ENCODE measurements around the gene CFAP97D1. TPM values are rescaled to one million over a fixed set of nuclear protein-coding genes. Genes with fewer than 3 reads are reported as not detected.

Gene CFAP97D1
- total and polyA plus RNA-seq, 2 experiments from 2014 or later: 0.07 to 0.10 TPM

DNA sequence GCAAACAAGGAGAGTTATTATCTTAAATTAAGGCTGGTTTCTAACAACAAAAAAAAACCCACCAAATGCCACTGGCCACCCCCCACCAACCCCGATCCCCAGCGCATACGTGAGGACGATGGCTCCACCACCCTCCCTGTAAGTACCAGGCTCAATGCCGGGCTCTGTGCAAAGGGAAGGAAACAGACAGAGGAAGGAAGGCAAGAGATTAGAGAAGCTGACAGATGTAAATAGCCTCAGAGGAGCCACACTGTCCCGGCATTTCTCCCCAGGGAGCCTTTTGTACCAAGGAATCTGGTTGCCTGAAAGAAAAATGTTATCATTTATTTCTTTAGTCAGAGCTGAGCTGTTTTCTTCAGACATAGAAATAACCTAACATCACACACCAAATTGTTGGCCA is 34.7 kb upstream of the CFAP97D1 start:
- no peaks in the 10 kb centered on the region for H3K9me2 ChIP-seq (ENCODE audit: insufficient read depth)
- no peak for DNase-seq (ENCODE audit: low spot score)
- Mint-ChIP-seq H3K9me3 (peaks cover 3% of the 10 kb centered on the region; the same call in 1 of the 3 replicates), H3K4me3 (no peak overlapping the region; the same call in 2 of the 3 replicates), H3K4me1 (peaks cover 37% of the 10 kb centered on the region), H3K27ac (no peak overlapping the region), H3K27me3 (ENCODE audit: insufficient read depth, low read depth, poor library complexity) (peaks cover 6% of the 10 kb centered on the region), H3K36me3 (ENCODE audit: low read depth) (no peaks in the 10 kb centered on the region; the same call in 2 of the 3 replicates)
- no peaks in the 10 kb centered on the region for H3K36me3 ChIP-seq (ENCODE audit: insufficient read depth)
- TF ChIP-seq STAT1 (IDR thresholded peaks at IDR 0.05; ENCODE audit: unreplicated experiment) (no peak), POLR2AphosphoS5 (IDR thresholded peaks at IDR 0.05; ENCODE audit: low read depth) (no peak), EZH2phosphoT487 (IDR thresholded peaks at IDR 0.05; ENCODE audit: unreplicated experiment) (no peak), NANOG (IDR thresholded peaks at IDR 0.05; ENCODE audit: borderline replicate concordance) (no peak), ZNF114 (CRISPR knock-in tag; IDR thresholded peaks at IDR 0.05) (no peak), JUNB (IDR thresholded peaks at IDR 0.05; ENCODE audit: unreplicated experiment) (no peak), CREB1 (CRISPR knock-in tag; IDR thresholded peaks at IDR 0.05; ENCODE audit: low read depth) (no peak)
- TF ChIP-seq, protein P1, sequence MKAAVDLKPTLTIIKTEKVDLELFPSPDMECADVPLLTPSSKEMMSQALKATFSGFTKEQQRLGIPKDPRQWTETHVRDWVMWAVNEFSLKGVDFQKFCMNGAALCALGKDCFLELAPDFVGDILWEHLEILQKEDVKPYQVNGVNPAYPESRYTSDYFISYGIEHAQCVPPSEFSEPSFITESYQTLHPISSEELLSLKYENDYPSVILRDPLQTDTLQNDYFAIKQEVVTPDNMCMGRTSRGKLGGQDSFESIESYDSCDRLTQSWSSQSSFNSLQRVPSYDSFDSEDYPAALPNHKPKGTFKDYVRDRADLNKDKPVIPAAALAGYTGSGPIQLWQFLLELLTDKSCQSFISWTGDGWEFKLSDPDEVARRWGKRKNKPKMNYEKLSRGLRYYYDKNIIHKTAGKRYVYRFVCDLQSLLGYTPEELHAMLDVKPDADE (IDR thresholded peaks at IDR 0.05): no peak
- TF ChIP-seq, protein P2, sequence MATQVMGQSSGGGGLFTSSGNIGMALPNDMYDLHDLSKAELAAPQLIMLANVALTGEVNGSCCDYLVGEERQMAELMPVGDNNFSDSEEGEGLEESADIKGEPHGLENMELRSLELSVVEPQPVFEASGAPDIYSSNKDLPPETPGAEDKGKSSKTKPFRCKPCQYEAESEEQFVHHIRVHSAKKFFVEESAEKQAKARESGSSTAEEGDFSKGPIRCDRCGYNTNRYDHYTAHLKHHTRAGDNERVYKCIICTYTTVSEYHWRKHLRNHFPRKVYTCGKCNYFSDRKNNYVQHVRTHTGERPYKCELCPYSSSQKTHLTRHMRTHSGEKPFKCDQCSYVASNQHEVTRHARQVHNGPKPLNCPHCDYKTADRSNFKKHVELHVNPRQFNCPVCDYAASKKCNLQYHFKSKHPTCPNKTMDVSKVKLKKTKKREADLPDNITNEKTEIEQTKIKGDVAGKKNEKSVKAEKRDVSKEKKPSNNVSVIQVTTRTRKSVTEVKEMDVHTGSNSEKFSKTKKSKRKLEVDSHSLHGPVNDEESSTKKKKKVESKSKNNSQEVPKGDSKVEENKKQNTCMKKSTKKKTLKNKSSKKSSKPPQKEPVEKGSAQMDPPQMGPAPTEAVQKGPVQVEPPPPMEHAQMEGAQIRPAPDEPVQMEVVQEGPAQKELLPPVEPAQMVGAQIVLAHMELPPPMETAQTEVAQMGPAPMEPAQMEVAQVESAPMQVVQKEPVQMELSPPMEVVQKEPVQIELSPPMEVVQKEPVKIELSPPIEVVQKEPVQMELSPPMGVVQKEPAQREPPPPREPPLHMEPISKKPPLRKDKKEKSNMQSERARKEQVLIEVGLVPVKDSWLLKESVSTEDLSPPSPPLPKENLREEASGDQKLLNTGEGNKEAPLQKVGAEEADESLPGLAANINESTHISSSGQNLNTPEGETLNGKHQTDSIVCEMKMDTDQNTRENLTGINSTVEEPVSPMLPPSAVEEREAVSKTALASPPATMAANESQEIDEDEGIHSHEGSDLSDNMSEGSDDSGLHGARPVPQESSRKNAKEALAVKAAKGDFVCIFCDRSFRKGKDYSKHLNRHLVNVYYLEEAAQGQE (IDR thresholded peaks at IDR 0.05; ENCODE audit: unreplicated experiment): no peak
- H3K27ac ChIP-seq (ENCODE audit: low read depth): no peak overlapping the region
- 0 out of 2 replicates have a peak overlapping the region, but pooled peaks have one; percentile 3 for H2AFZ ChIP-seq
- no peaks in the 10 kb centered on the region for H3K79me2 ChIP-seq (replicated peaks; ENCODE audit: insufficient read depth)
- H4K20me1 ChIP-seq (replicated peaks; ENCODE audit: insufficient read depth): no peaks in the 10 kb centered on the region
- H3K4me3 ChIP-seq: no peak overlapping the region
- H3K4me2 ChIP-seq: no peak overlapping the region
- no peaks in the 10 kb centered on the region for H3K27me3 ChIP-seq (ENCODE audit: insufficient read depth)
- H3F3A ChIP-seq (replicated peaks; ENCODE audit: low read depth): no peaks in the 10 kb centered on the region
- peak; percentile 84 for ATAC-seq
- 0 out of 2 replicates have a peak, but pooled peaks cover 7% of the 10 kb centered on the region for H3K4me1 ChIP-seq (ENCODE audit: insufficient read depth)

DNA sequence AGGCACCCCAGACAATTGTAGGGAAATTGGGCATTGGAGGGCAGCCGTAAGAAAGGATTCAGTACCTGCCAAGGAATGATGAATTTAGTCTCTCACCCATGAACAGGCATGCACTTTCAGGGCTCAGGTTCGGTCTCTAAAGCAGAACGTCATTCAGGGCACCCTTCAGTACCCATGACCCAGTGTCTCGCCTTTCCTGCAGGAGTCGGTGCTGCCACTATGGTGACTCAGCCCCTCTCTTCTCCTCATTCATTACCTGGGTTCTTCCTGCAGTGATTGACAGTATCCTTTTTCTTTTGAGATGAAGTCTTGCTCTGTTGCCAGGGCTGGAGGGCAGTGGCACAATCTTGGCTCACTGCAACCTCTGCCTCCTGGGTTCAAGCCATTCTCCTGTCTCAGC is 30.1 kb upstream of the CFAP97D1 start:
- Mint-ChIP-seq H3K9me3 (no peaks in the 10 kb centered on the region), H3K4me3 (no peak overlapping the region), H3K27me3 (ENCODE audit: insufficient read depth, low read depth, poor library complexity) (peaks cover 9% of the 10 kb centered on the region), H3K27ac (no peak overlapping the region), H3K36me3 (ENCODE audit: low read depth) (no peaks in the 10 kb centered on the region), H3K4me1 (peaks cover 31% of the 10 kb centered on the region)
- no peak overlapping the region for H3K4me3 ChIP-seq
- H3K9me2 ChIP-seq (ENCODE audit: insufficient read depth): no peaks in the 10 kb centered on the region
- peaks cover 14% of the 10 kb centered on the region for H3K4me1 ChIP-seq (ENCODE audit: insufficient read depth)
- no peak overlapping the region for H3K4me2 ChIP-seq
- H3F3A ChIP-seq (replicated peaks; ENCODE audit: low read depth): no peaks in the 10 kb centered on the region
- ATAC-seq: no peak
- H3K27ac ChIP-seq (ENCODE audit: low read depth): no peak overlapping the region
- H3K36me3 ChIP-seq (ENCODE audit: insufficient read depth): no peaks in the 10 kb centered on the region
- H4K20me1 ChIP-seq (replicated peaks; ENCODE audit: insufficient read depth): no peaks in the 10 kb centered on the region
- no peak overlapping the region for H2AFZ ChIP-seq
- peaks cover 20% of the 10 kb centered on the region for H3K27me3 ChIP-seq (ENCODE audit: insufficient read depth)
- DNase-seq (ENCODE audit: low spot score): no peak
- H3K79me2 ChIP-seq (replicated peaks; ENCODE audit: insufficient read depth): no peaks in the 10 kb centered on the region
- TF ChIP-seq, protein P3, sequence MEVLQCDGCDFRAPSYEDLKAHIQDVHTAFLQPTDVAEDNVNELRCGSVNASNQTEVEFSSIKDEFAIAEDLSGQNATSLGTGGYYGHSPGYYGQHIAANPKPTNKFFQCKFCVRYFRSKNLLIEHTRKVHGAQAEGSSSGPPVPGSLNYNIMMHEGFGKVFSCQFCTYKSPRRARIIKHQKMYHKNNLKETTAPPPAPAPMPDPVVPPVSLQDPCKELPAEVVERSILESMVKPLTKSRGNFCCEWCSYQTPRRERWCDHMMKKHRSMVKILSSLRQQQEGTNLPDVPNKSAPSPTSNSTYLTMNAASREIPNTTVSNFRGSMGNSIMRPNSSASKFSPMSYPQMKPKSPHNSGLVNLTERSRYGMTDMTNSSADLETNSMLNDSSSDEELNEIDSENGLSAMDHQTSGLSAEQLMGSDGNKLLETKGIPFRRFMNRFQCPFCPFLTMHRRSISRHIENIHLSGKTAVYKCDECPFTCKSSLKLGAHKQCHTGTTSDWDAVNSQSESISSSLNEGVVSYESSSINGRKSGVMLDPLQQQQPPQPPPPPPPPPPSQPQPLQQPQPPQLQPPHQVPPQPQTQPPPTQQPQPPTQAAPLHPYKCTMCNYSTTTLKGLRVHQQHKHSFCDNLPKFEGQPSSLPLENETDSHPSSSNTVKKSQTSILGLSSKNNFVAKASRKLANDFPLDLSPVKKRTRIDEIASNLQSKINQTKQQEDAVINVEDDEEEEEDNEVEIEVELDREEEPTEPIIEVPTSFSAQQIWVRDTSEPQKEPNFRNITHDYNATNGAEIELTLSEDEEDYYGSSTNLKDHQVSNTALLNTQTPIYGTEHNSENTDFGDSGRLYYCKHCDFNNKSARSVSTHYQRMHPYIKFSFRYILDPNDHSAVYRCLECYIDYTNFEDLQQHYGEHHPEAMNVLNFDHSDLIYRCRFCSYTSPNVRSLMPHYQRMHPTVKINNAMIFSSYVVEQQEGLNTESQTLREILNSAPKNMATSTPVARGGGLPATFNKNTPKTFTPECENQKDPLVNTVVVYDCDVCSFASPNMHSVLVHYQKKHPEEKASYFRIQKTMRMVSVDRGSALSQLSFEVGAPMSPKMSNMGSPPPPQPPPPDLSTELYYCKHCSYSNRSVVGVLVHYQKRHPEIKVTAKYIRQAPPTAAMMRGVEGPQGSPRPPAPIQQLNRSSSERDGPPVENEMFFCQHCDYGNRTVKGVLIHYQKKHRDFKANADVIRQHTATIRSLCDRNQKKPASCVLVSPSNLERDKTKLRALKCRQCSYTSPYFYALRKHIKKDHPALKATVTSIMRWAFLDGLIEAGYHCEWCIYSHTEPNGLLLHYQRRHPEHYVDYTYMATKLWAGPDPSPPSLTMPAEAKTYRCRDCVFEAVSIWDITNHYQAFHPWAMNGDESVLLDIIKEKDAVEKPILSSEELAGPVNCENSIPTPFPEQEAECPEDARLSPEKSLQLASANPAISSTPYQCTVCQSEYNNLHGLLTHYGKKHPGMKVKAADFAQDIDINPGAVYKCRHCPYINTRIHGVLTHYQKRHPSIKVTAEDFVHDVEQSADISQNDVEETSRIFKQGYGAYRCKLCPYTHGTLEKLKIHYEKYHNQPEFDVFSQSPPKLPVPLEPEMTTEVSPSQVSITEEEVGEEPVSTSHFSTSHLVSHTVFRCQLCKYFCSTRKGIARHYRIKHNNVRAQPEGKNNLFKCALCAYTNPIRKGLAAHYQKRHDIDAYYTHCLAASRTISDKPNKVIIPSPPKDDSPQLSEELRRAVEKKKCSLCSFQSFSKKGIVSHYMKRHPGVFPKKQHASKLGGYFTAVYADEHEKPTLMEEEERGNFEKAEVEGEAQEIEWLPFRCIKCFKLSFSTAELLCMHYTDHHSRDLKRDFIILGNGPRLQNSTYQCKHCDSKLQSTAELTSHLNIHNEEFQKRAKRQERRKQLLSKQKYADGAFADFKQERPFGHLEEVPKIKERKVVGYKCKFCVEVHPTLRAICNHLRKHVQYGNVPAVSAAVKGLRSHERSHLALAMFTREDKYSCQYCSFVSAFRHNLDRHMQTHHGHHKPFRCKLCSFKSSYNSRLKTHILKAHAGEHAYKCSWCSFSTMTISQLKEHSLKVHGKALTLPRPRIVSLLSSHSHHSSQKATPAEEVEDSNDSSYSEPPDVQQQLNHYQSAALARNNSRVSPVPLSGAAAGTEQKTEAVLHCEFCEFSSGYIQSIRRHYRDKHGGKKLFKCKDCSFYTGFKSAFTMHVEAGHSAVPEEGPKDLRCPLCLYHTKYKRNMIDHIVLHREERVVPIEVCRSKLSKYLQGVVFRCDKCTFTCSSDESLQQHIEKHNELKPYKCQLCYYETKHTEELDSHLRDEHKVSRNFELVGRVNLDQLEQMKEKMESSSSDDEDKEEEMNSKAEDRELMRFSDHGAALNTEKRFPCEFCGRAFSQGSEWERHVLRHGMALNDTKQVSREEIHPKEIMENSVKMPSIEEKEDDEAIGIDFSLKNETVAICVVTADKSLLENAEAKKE (CRISPR knock-in tag; IDR thresholded peaks at IDR 0.05): no peak
- TF ChIP-seq JUNB (IDR thresholded peaks at IDR 0.05; ENCODE audit: unreplicated experiment): no peak
- TF ChIP-seq, protein P1 (IDR thresholded peaks at IDR 0.05): no peak

All from GM23338 (cell line).